Testis (tissue), 3 donors: ENCODE data around the gene ATP2A1. TPM values are rescaled to one million over a fixed set of nuclear protein-coding genes. Genes with fewer than 3 reads are reported as not detected.
"Not testable (repeated sequence)": the region's sequence is repeated elsewhere in the genome, so short reads cannot be mapped to it uniquely, and the experiment has no call there.

Source experiments
- DNase-seq: peaks from one replicate; pipeline ENCODE4 v3.0.0-alpha.2; 2019
- H3K27ac ChIP-seq, 2 donors: fragments of 200-600 bp; sonication (generic); one replicate each; pipeline ENCODE4 v1.5.1; 2019
- H3K27me3 ChIP-seq: fragments of 200-600 bp; sonication (generic); one replicate; pipeline ENCODE4 v1.5.1; 2019
- H3K36me3 ChIP-seq: fragments of 200-600 bp; sonication (generic); one replicate; pipeline ENCODE4 v1.5.1; 2017; ENCODE audit warnings: low read depth; ENCODE audit errors: missing control alignments
- H3K4me1 ChIP-seq: fragments of 200-600 bp; sonication (generic); one replicate; pipeline ENCODE4 v1.5.1; 2019
- H3K4me3 ChIP-seq, 2 donors: fragments of 200-600 bp; sonication (generic); one replicate each; pipeline ENCODE4 v1.5.1; 2017 to 2019
- H3K9me3 ChIP-seq: fragments of 200-600 bp; sonication (generic); one replicate; pipeline ENCODE4 v1.5.1; 2017
- CTCF ChIP-seq, 3 experiments: fragments of 450-650 bp in 2 of 3; fragments of 200-600 bp in 1 of 3; sonication (generic) in 1 of 3; IDR thresholded peaks; one replicate each; pipeline ENCODE4 v1.5.1; 2016 to 2019; ENCODE audit warnings: antibody characterized with exemption in 3 of 3, mild to moderate bottlenecking in 2 of 3, moderate library complexity in 1 of 3
- POLR2A ChIP-seq: fragments of 450-650 bp; IDR thresholded peaks from one replicate; pipeline ENCODE4 v1.6.1; 2017; ENCODE audit warnings: antibody characterized with exemption, mild to moderate bottlenecking, moderate library complexity
- WGBS, 2 donors: methylation state at CpG; one replicate each; pipeline ENCODE4 v1.1.5; 2018; 5-methylcytosine and 5-hydroxymethylcytosine counted together
- intact Hi-C: fragments of 100-400 bp; cut with DNase I; formaldehyde crosslinking; loops from one replicate; pipeline ENCODE4 v1.15.1; 2023; ENCODE audit warnings: low total_unique reads
- polyA plus RNA-seq: library from polyadenylated mRNA; stranded (reverse); fragments of 350-450 nt; fragmentation: Illumina TruSeq; extraction: RNeasy Lipid Tissue Mini Kit (QIAGEN cat#74804); gene quantifications from one replicate; pipeline ENCODE4 v1.2.3, GENCODE V29; 2014; ENCODE audit warnings: low read depth, low replicate concordance; ENCODE audit not compliant: insufficient read depth
- total RNA-seq, 2 donors: library from RNA; depleted of rRNA; stranded (reverse); fragments of >200 nt; gene quantifications; one replicate each; pipeline ENCODE4 v1.2.3, GENCODE V29; 2016

ATP2A1 gene
- total and polyA plus RNA-seq, 3 donors from 2014 or later, result 9.1 to 17.3 (median 12.2) TPM

- no peaks in the 10 kb centered on the region for H3K27me3 ChIP-seq
- H3K4me3 ChIP-seq, result no peak overlapping the region
- no peak overlapping the region for H3K27ac ChIP-seq
- no peak for DNase-seq
- no peaks in the 10 kb centered on the region for H3K9me3 ChIP-seq
- H3K4me1 ChIP-seq, result peaks cover 5% of the 10 kb centered on the region
- no peaks in the 10 kb centered on the region for H3K36me3 ChIP-seq
- WGBS, 2 donors, result 56 to 70% methylated on average over 21 to 24 of the region's 24 CpGs
- intact Hi-C loops, result no loop called here
- TF ChIP-seq POLR2A, result no peak
- no peak for TF ChIP-seq CTCF (IDR thresholded peaks at IDR 0.05)
Observed at GRCh38 chr16:28882551-28883160, 4.4 kb downstream of the ATP2A1 start.

GRCh38 chr16:28883221-28883996, 5.1 kb downstream of the ATP2A1 start:
- Histone ChIP-seq H3K9me3 (no peaks in the 10 kb centered on the region), H3K27me3 (no peaks in the 10 kb centered on the region), H3K4me1 (peaks cover 5% of the 10 kb centered on the region), H3K36me3 (no peaks in the 10 kb centered on the region), H3K4me3 (no peak overlapping the region), H3K27ac (no peak overlapping the region)
- no peak for DNase-seq
- intact Hi-C loops, result no loop called here
- TF ChIP-seq CTCF (IDR thresholded peaks at IDR 0.05), result no peak
- 69 to 82% methylated on average over 22 to 25 of the region's 25 CpGs for WGBS, 2 donors

GRCh38 chr16:28884045-28884444, 5.8 kb downstream of the ATP2A1 start:
- Histone ChIP-seq H3K27ac (no peak overlapping the region), H3K9me3 (no peaks in the 10 kb centered on the region), H3K4me3 (no peak overlapping the region), H3K4me1 (peaks cover 5% of the 10 kb centered on the region), H3K27me3 (no peaks in the 10 kb centered on the region), H3K36me3 (no peaks in the 10 kb centered on the region)
- 94 to 97% methylated on average over 6 of the region's 6 CpGs for WGBS, 2 donors
- TF ChIP-seq POLR2A (no peak), CTCF (IDR thresholded peaks at IDR 0.05) (no peak)
- no peak for DNase-seq
- intact Hi-C loops, result no loop called here

- no peak overlapping the region for H3K4me3 ChIP-seq
- 81 to 87% methylated on average over 10 of the region's 10 CpGs for WGBS, 2 donors
- H3K36me3 ChIP-seq, result no peaks in the 10 kb centered on the region
- TF ChIP-seq CTCF (IDR thresholded peaks at IDR 0.05) (no peak), POLR2A (no peak)
- no peaks in the 10 kb centered on the region for H3K9me3 ChIP-seq
- no peak for DNase-seq
- H3K27me3 ChIP-seq, result no peaks in the 10 kb centered on the region
- no peak overlapping the region for H3K27ac ChIP-seq
- no peaks in the 10 kb centered on the region for H3K4me1 ChIP-seq
- intact Hi-C loops, result no loop called here
Observed at GRCh38 chr16:28886945-28887344, 8.7 kb downstream of the ATP2A1 start.

- H3K4me1 ChIP-seq, H3K36me3 ChIP-seq, DNase-seq, H3K9me3 ChIP-seq, intact Hi-C loops, H3K4me3 ChIP-seq, H3K27me3 ChIP-seq, H3K27ac ChIP-seq: not testable (repeated sequence)
- WGBS, 2 donors, result 92 to 95% methylated on average over 5 of the region's 5 CpGs
Observed at GRCh38 chr16:28890355-28890754, 12.1 kb downstream of the ATP2A1 start.
